ENCODE results near the gene S100A4. TPM values are rescaled to one million over a fixed set of nuclear protein-coding genes. Genes with fewer than 3 reads are reported as not detected.
A peak's percentile ranks its signal among the peaks of the same experiment; 100 is the strongest.
"Not testable (repeated sequence)": the region's sequence is repeated elsewhere in the genome, so short reads cannot be mapped to it uniquely, and the experiment has no call there.

S100A4 gene
- total RNA-seq, 1 donor from 2014 or later = 1.6 TPM

- FAIRE-seq (no peak), DNase-seq (ENCODE audit: low spot score in 2 of 2) (peak; percentile 65 to 83)
Observed at GRCh38 chr1:153568367-153569099, 22.9 kb upstream of the S100A4 start.

- no peak for DNase-seq (ENCODE audit: low spot score in 2 of 2)
- no peak for FAIRE-seq
Observed at GRCh38 chr1:153567621-153568366, 22.2 kb upstream of the S100A4 start.

GRCh38 chr1:153566414-153567371 lies 21.1 kb upstream of the S100A4 start:
- DNase-seq (ENCODE audit: low spot score in 2 of 2) (peak in 1 of 2 donors; percentile 80), FAIRE-seq (no peak)

- FAIRE-seq = no peak
Observed at GRCh38 chr1:153565529-153566374, 20.1 kb upstream of the S100A4 start, which contains the start of gene S100A2. Gene S100A2, minus strand, starts transcription at chr1:153565844. Its CDS starts 1,967 bp downstream, at chr1:153563877.

GRCh38 chr1:153563991-153564390 lies 18.4 kb upstream of the S100A4 start:
- DNase-seq (ENCODE audit: low spot score in 2 of 2) (no peak), FAIRE-seq (no peak)

More at GRCh38 chr1:153565529-153566374, 20.1 kb upstream of the S100A4 start, which contains the start of gene S100A2:
- no peak for DNase-seq (ENCODE audit: low spot score in 2 of 2)

GRCh38 chr1:153563483-153563901 lies 17.9 kb upstream of the S100A4 start:
- no peak for FAIRE-seq
- DNase-seq (ENCODE audit: low spot score in 2 of 2) = no peak

- FAIRE-seq; DNase-seq (ENCODE audit: low spot score in 2 of 2): not testable (repeated sequence)
Observed at GRCh38 chr1:153562021-153562420, 16.4 kb upstream of the S100A4 start.

- no peak for FAIRE-seq
Observed at GRCh38 chr1:153561466-153561985, 15.9 kb upstream of the S100A4 start.

GRCh38 chr1:153560771-153561465 lies 15.3 kb upstream of the S100A4 start:
- FAIRE-seq (no peak), DNase-seq (ENCODE audit: low spot score in 2 of 2) (no peak)

More at GRCh38 chr1:153561466-153561985, 15.9 kb upstream of the S100A4 start:
- DNase-seq (ENCODE audit: low spot score in 2 of 2) = no peak

GRCh38 chr1:153560241-153560640 lies 14.6 kb upstream of the S100A4 start:
- no peak for DNase-seq (ENCODE audit: low spot score in 2 of 2)
- no peak for FAIRE-seq

GRCh38 chr1:153557877-153558276 lies 12.3 kb upstream of the S100A4 start:
- FAIRE-seq (no peak), DNase-seq (ENCODE audit: low spot score in 2 of 2) (no peak)

- no peak for DNase-seq (ENCODE audit: low spot score in 2 of 2)
- FAIRE-seq = no peak
Observed at GRCh38 chr1:153556348-153556747, 10.7 kb upstream of the S100A4 start.

- no peak for FAIRE-seq
- DNase-seq (ENCODE audit: low spot score in 2 of 2) = no peak
Observed at GRCh38 chr1:153553830-153554541, 8.4 kb upstream of the S100A4 start.

- DNase-seq (ENCODE audit: low spot score in 2 of 2) (no peak), FAIRE-seq (no peak)
Observed at GRCh38 chr1:153553096-153553495, 7.5 kb upstream of the S100A4 start.

GRCh38 chr1:153552335-153552734 lies 6.7 kb upstream of the S100A4 start:
- DNase-seq (ENCODE audit: low spot score in 2 of 2) = no peak
- FAIRE-seq = no peak

GRCh38 chr1:153550827-153551500 lies 5.4 kb upstream of the S100A4 start:
- DNase-seq (ENCODE audit: low spot score in 2 of 2) = no peak
- no peak for FAIRE-seq

- DNase-seq (ENCODE audit: low spot score in 2 of 2) (no peak), FAIRE-seq (no peak)
Observed at GRCh38 chr1:153550398-153550758, 4.8 kb upstream of the S100A4 start.
